PC-9 (cell line): Measurements from ENCODE around the gene RBM33. TPM values are rescaled to one million over a fixed set of nuclear protein-coding genes. Genes with fewer than 3 reads are reported as not detected.

Experiments used
- BruUV-seq: library from RNA; stranded (reverse); fragments of 400-500 nt; replicated peaks from 2 replicates; lab custom pipeline; 2021; lab: Mats Ljungman, UMichigan
- CTCF ChIA-PET: fragments of 300-600 bp; sonication (Branson Sonifier 250); formaldehyde crosslinking; loops from one replicate; lab custom pipeline; 2022; ENCODE audit warnings: antibody characterized with exemption; lab: Charles Lee
- POLR2A ChIA-PET: fragments of 300-600 bp; sonication (Branson Sonifier 250); formaldehyde crosslinking; loops from one replicate; lab custom pipeline; 2022; ENCODE audit warnings: antibody characterized with exemption; ENCODE audit not compliant: unreplicated experiment; lab: Charles Lee
- DNase-seq, 2 experiments: peaks; one replicate each; pipeline versions ENCODE4 v3.0.0 to v3.0.0-alpha.2; 2015 to 2022; ENCODE audit warnings: mixed read lengths in 1 of 2
- H2AFZ ChIP-seq: fragments of 200-600 bp; sonication (generic); 2 replicates; pipeline ENCODE4 v1.8.1; 2017; ENCODE audit warnings: antibody characterized with exemption
- H3F3A ChIP-seq: fragments of 200-600 bp; sonication (generic); 2 replicates; pipeline ENCODE4 v1.8.1; 2017; ENCODE audit warnings: antibody characterized with exemption, mild to moderate bottlenecking, low read depth; ENCODE audit not compliant: insufficient read depth
- H3K27ac ChIP-seq: fragments of 200-600 bp; sonication (generic); 2 replicates; pipeline ENCODE4 v1.6.1; 2016; ENCODE audit warnings: mixed run types
- H3K27me3 ChIP-seq: fragments of 200-600 bp; sonication (generic); 2 replicates; pipeline ENCODE4 v1.6.1; 2016; ENCODE audit warnings: low read depth, mixed run types; ENCODE audit not compliant: insufficient read depth
- H3K36me3 ChIP-seq: fragments of 200-600 bp; sonication (generic); 2 replicates; pipeline ENCODE4 v1.6.1; 2016; ENCODE audit warnings: low read depth, mixed run types
- H3K4me1 ChIP-seq: fragments of 200-600 bp; sonication (generic); replicated peaks from 2 replicates; pipeline ENCODE4 v1.6.1; 2016; ENCODE audit warnings: mixed run types; ENCODE audit not compliant: insufficient read depth
- H3K4me2 ChIP-seq: fragments of 200-600 bp; sonication (generic); 2 replicates; pipeline ENCODE4 v1.6.1; 2017; ENCODE audit warnings: mixed run types
- H3K4me3 ChIP-seq: fragments of 200-600 bp; sonication (generic); 2 replicates; pipeline ENCODE4 v1.6.1; 2016; ENCODE audit warnings: mixed run types
- H3K79me2 ChIP-seq: fragments of 200-600 bp; sonication (generic); 2 replicates; pipeline ENCODE4 v1.6.1; 2017; ENCODE audit warnings: low read depth, mixed run types
- H3K9me2 ChIP-seq: fragments of 200-600 bp; sonication (generic); 2 replicates; pipeline ENCODE4 v1.8.1; 2017; ENCODE audit warnings: mild to moderate bottlenecking; ENCODE audit not compliant: insufficient read depth
- H3K9me3 ChIP-seq: fragments of 200-600 bp; sonication (generic); 2 replicates; pipeline ENCODE4 v1.8.1; 2016; ENCODE audit warnings: low read depth; ENCODE audit not compliant: insufficient read depth
- H4K20me1 ChIP-seq: fragments of 200-600 bp; sonication (generic); 2 replicates; pipeline ENCODE4 v1.8.1; 2017; ENCODE audit not compliant: insufficient read depth
- EZH2 ChIP-seq: fragments of 200-600 bp; sonication (generic); IDR thresholded peaks from 2 replicates; pipeline ENCODE4 v1.8.0; 2017; ENCODE audit warnings: antibody characterized with exemption, low read depth
- intact Hi-C: fragments of 100-400 bp; cut with micrococcal nuclease; formaldehyde crosslinking; loops from one replicate; pipeline ENCODE4 v1.10.0; 2022; ENCODE audit not compliant: unreplicated experiment
- total RNA-seq: library from RNA; stranded (reverse); gene quantifications from 2 replicates; pipeline ENCODE4 v1.2.3, GENCODE V29; 2021
- TF ChIP-seq, protein P1 (sequence below): fragments of 200-600 bp; sonication (generic); conservative IDR thresholded peaks from 2 replicates; pipeline ENCODE4 v1.6.1; 2017; ENCODE audit warnings: mixed run types, antibody characterized with exemption, mild to moderate bottlenecking, moderate library complexity

The RBM33 gene
- total RNA-seq, 1 experiment from 2014 or later = 85.7 TPM

GRCh38 chr7:155696747-155697146, 52.3 kb downstream of the RBM33 start:
- no peak overlapping the region for H3K27ac ChIP-seq
- H3K4me1 ChIP-seq = peaks cover under 1% of the 10 kb centered on the region; the same call in 1 of the 2 replicates
- peaks cover 1% of the 10 kb centered on the region; the same call in 1 of the 2 replicates for H3F3A ChIP-seq
- no peaks in the 10 kb centered on the region for H3K9me3 ChIP-seq
- H3K27me3 ChIP-seq = no peaks in the 10 kb centered on the region
- POLR2A ChIA-PET = no interaction called here
- no peak for TF ChIP-seq EZH2
- TF ChIP-seq, protein P1, sequence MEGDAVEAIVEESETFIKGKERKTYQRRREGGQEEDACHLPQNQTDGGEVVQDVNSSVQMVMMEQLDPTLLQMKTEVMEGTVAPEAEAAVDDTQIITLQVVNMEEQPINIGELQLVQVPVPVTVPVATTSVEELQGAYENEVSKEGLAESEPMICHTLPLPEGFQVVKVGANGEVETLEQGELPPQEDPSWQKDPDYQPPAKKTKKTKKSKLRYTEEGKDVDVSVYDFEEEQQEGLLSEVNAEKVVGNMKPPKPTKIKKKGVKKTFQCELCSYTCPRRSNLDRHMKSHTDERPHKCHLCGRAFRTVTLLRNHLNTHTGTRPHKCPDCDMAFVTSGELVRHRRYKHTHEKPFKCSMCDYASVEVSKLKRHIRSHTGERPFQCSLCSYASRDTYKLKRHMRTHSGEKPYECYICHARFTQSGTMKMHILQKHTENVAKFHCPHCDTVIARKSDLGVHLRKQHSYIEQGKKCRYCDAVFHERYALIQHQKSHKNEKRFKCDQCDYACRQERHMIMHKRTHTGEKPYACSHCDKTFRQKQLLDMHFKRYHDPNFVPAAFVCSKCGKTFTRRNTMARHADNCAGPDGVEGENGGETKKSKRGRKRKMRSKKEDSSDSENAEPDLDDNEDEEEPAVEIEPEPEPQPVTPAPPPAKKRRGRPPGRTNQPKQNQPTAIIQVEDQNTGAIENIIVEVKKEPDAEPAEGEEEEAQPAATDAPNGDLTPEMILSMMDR = no peak
- no peak for DNase-seq
- CTCF ChIA-PET = no interaction called here
- no peaks in the 10 kb centered on the region for H3K9me2 ChIP-seq
- no peak overlapping the region for H3K4me3 ChIP-seq
- peaks cover 8% of the 10 kb centered on the region; the same call in 1 of the 2 replicates for H3K36me3 ChIP-seq
- no peak overlapping the region for H2AFZ ChIP-seq
- H3K79me2 ChIP-seq = peaks cover 81% of the 10 kb centered on the region
- no TSS peak for BruUV-seq
- H4K20me1 ChIP-seq = peaks cover 81% of the 10 kb centered on the region
- no peak overlapping the region for H3K4me2 ChIP-seq
- intact Hi-C loops = no loop called here

DNA sequence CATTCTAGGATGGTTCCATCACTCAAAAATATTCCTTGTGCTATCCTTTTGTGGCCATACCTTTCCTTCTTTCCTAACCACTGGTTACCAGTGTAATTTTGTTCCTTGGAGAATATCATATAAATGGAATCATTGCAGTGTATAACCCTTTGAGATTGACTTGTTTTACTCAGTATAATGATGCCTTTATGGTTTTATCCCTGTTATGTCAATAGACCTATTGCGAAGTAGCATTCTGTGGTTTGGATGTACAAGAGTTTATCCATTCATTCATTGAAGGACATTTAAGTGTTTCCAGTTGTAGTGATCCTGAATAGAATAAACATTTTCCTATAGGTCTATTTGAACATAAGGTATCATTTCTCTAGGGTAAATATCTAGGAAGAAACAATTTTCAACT, 54.2 kb downstream of the RBM33 start:
- ChIA-PET POLR2A (no interaction called here), CTCF (no interaction called here)
- H3K36me3 ChIP-seq = peaks cover 16% of the 10 kb centered on the region
- peaks cover 8% of the 10 kb centered on the region; the same call in 1 of the 2 replicates for H3F3A ChIP-seq
- intact Hi-C loops = no loop called here
- DNase-seq = no peak
- no peak overlapping the region for H2AFZ ChIP-seq
- H3K4me3 ChIP-seq = no peak overlapping the region
- peaks cover 64% of the 10 kb centered on the region for H3K79me2 ChIP-seq
- BruUV-seq = no TSS peak
- H3K9me3 ChIP-seq = no peaks in the 10 kb centered on the region
- peaks cover 14% of the 10 kb centered on the region for H3K4me1 ChIP-seq
- no peak overlapping the region for H3K4me2 ChIP-seq
- H3K27me3 ChIP-seq = no peaks in the 10 kb centered on the region
- H3K27ac ChIP-seq = no peak overlapping the region
- H3K9me2 ChIP-seq = no peaks in the 10 kb centered on the region
- TF ChIP-seq, protein P1 = no peak
- TF ChIP-seq EZH2 = no peak
- H4K20me1 ChIP-seq = peaks cover 75% of the 10 kb centered on the region

GRCh38 chr7:155699180-155699579, 54.7 kb downstream of the RBM33 start:
- Histone ChIP-seq H3K9me2 (no peaks in the 10 kb centered on the region), H3K4me1 (peaks cover 14% of the 10 kb centered on the region), H4K20me1 (peaks cover 75% of the 10 kb centered on the region), H2AFZ (no peak overlapping the region), H3K4me3 (no peak overlapping the region), H3F3A (peaks cover 8% of the 10 kb centered on the region; the same call in 1 of the 2 replicates), H3K27ac (no peak overlapping the region), H3K9me3 (no peaks in the 10 kb centered on the region), H3K4me2 (no peak overlapping the region), H3K79me2 (peaks cover 62% of the 10 kb centered on the region), H3K27me3 (no peaks in the 10 kb centered on the region), H3K36me3 (peaks cover 20% of the 10 kb centered on the region)
- ChIA-PET POLR2A (no interaction called here), CTCF (no interaction called here)
- TF ChIP-seq, protein P1 = no peak
- no peak for TF ChIP-seq EZH2
- no TSS peak for BruUV-seq
- intact Hi-C loops = no loop called here
- DNase-seq = no peak
